ENCODE measurements around the gene RAD51B.

GRCh38 chr14:68521557-68521901 lies 702.0 kb downstream of the RAD51B start:
- TF ChIP-seq CTCF (IDR thresholded peaks at IDR 0.05) (no peak), POLR2A (IDR thresholded peaks at IDR 0.05) (no peak), POLR2AphosphoS5 (IDR thresholded peaks at IDR 0.05) (no peak)
